K562 (cell line): ENCODE results near the gene OR10A3. TPM values are rescaled to one million over a fixed set of nuclear protein-coding genes. Genes with fewer than 3 reads are reported as not detected.

Experiments
- ATAC-seq: fragments of 200-7000 bp; cut with Tn5 transposase; 3 replicates; pipeline ENCODE4 v1.9.1; 2020; ENCODE audit warnings: moderate library complexity
- BruUV-seq: library from RNA; stranded (reverse); fragments of 400-500 nt; replicated peaks from 2 replicates; lab custom pipeline; 2021; lab: Mats Ljungman, UMichigan
- CTCF ChIA-PET: fragments of 300-600 bp; formaldehyde crosslinking; extraction: SDS; loops from one replicate; lab custom pipeline; 2021; ENCODE audit warnings: low intra/inter-chr PET ratio; lab: Yijun Ruan, JAX
- POLR2A ChIA-PET: fragments of 300-600, 350-650 bp; sonication (Branson Sonifier 250); formaldehyde crosslinking; extraction: SDS; loops from one replicate; lab custom pipeline; 2021; ENCODE audit warnings: antibody characterized with exemption, inconsistent platforms; lab: Yijun Ruan, JAX
- DNase-seq, 4 experiments: peaks; one replicate each; pipeline versions ENCODE4 v3.0.0 to v3.0.0-alpha.2; 2011 to 2018; ENCODE audit warnings: low spot score in 3 of 4, mixed read lengths in 3 of 4; ENCODE audit errors: extremely low read depth in 1 of 4
- FAIRE-seq: peaks from 2 replicates; lab custom pipeline; 2011; peaks lifted over from hg19 to GRCh38; lab: Jason Lieb, UNC
- H2AFZ ChIP-seq: 2 replicates; pipeline ENCODE4 v1.6.0; 2011; ENCODE audit warnings: low read depth, low read length, control low read depth, inconsistent platforms
- H3K27ac ChIP-seq: fragments of 200-600 bp; 3 replicates; pipeline ENCODE4 v1.8.0; 2011; ENCODE audit warnings: low read depth, mild to moderate bottlenecking, control low read depth, inconsistent platforms, low read length, moderate library complexity, mixed read lengths; ENCODE audit errors: extremely low read depth
- H3K27me3 ChIP-seq, 2 experiments: fragments of 300-600 bp in 1 of 2; 2 replicates in 1 of 2; 3 replicates in 1 of 2; pipeline versions ENCODE4 v1.6.0 to v1.8.0; 2011; ENCODE audit warnings: inconsistent platforms in 2 of 2, low read length in 2 of 2, mild to moderate bottlenecking in 1 of 2, mixed read lengths in 1 of 2, moderate library complexity in 1 of 2; ENCODE audit not compliant: control insufficient read depth in 2 of 2, insufficient read depth in 2 of 2
- H3K36me3 ChIP-seq: fragments of 300-600 bp; 3 replicates; pipeline ENCODE4 v1.8.0; 2011; ENCODE audit warnings: mild to moderate bottlenecking, low read length, inconsistent platforms; ENCODE audit not compliant: control insufficient read depth, insufficient read depth
- H3K4me1 ChIP-seq, 2 experiments: fragments of 200-600 bp in 1 of 2; replicated peaks in 1 of 2; 2 replicates in 1 of 2; 3 replicates in 1 of 2; pipeline versions ENCODE4 v1.5.1 to v1.8.0; 2011; ENCODE audit warnings: inconsistent platforms in 2 of 2, low read length in 2 of 2, mild to moderate bottlenecking in 1 of 2, mixed read lengths in 1 of 2, moderate library complexity in 1 of 2; ENCODE audit not compliant: control insufficient read depth in 2 of 2, insufficient read depth in 2 of 2
- H3K4me2 ChIP-seq: 2 replicates; pipeline ENCODE4 v1.6.1; 2011; ENCODE audit warnings: low read length, control low read depth, inconsistent platforms, mixed read lengths; ENCODE audit not compliant: insufficient read depth
- H3K4me3 ChIP-seq: fragments of 200-600 bp; sonication (generic), shearing (Covaris generic); 2 replicates; pipeline ENCODE4 v1.5.1; 2016; ENCODE audit warnings: control low read depth, inconsistent platforms
- H3K79me2 ChIP-seq: fragments of 200-600 bp; 3 replicates; pipeline ENCODE4 v1.8.0; 2011; ENCODE audit warnings: low read length, inconsistent platforms; ENCODE audit not compliant: control insufficient read depth, insufficient read depth
- H3K9ac ChIP-seq, 2 experiments: 2 replicates each; pipeline versions ENCODE4 v1.6.0 to v1.6.1; 2011; ENCODE audit warnings: low read depth in 2 of 2, low read length in 2 of 2, control low read depth in 1 of 2, inconsistent platforms in 1 of 2, mild to moderate bottlenecking in 1 of 2, mixed read lengths in 1 of 2; ENCODE audit not compliant: insufficient read depth in 1 of 2
- H3K9me1 ChIP-seq: one replicate; pipeline ENCODE4 v1.6.0; 2011; ENCODE audit warnings: inconsistent platforms, mild to moderate bottlenecking, low read length, moderate library complexity; ENCODE audit not compliant: control insufficient read depth, insufficient read depth
- H3K9me3 ChIP-seq: replicated peaks from 2 replicates; pipeline ENCODE4 v1.5.1; 2011; ENCODE audit warnings: low read depth, low read length, inconsistent platforms; ENCODE audit not compliant: control insufficient read depth, insufficient read depth
- H4K20me1 ChIP-seq: replicated peaks from 2 replicates; pipeline ENCODE4 v1.6.1; 2011; ENCODE audit warnings: low read length, inconsistent platforms, mixed read lengths; ENCODE audit not compliant: control insufficient read depth, insufficient read depth
- AFF4 ChIP-seq: sonication (generic); formaldehyde crosslinking; IDR thresholded peaks from 2 replicates; pipeline ENCODE4 v1.8.0; 2023; ENCODE audit warnings: mild to moderate bottlenecking, missing genetic modification reagents
- CEBPB ChIP-seq: fragments of 450-650 bp; IDR thresholded peaks from 2 replicates; pipeline ENCODE4 v1.6.1; 2016; ENCODE audit warnings: missing genetic modification characterization, missing compliant biosample characterization
- CHD4 ChIP-seq: fragments of 200-600 bp; sonication (generic); IDR thresholded peaks from 3 replicates; pipeline ENCODE4 v1.6.1; 2012; ENCODE audit warnings: low read depth, mild to moderate bottlenecking, mixed read lengths, low read length, inconsistent platforms; ENCODE audit not compliant: insufficient read depth, insufficient replicate concordance, poor library complexity, severe bottlenecking
- HMG20A ChIP-seq: fragments of 450-650 bp; formaldehyde crosslinking; conservative IDR thresholded peaks from 2 replicates; pipeline ENCODE4 v1.4.0; 2020; ENCODE audit warnings: mild to moderate bottlenecking, mixed read lengths
- NCOR1 ChIP-seq: fragments of 450-650 bp; IDR thresholded peaks from 2 replicates; pipeline ENCODE4 v1.6.1; 2016; ENCODE audit warnings: mild to moderate bottlenecking, moderate library complexity
- NFRKB ChIP-seq: fragments of 450-650 bp; IDR thresholded peaks from 2 replicates; pipeline ENCODE4 v1.6.1; 2016; ENCODE audit warnings: low read depth
- PBX2 ChIP-seq, 2 experiments: IDR thresholded peaks in 1 of 2; conservative IDR thresholded peaks in 1 of 2; 2 replicates each; pipeline ENCODE4 v1.6.1; 2016; ENCODE audit warnings: low read depth in 2 of 2, mild to moderate bottlenecking in 1 of 2, missing compliant biosample characterization in 1 of 2, missing genetic modification characterization in 1 of 2, moderate library complexity in 1 of 2
- ZFX ChIP-seq: sonication (generic); formaldehyde crosslinking; IDR thresholded peaks from 2 replicates; pipeline ENCODE4 v1.8.0; 2022; ENCODE audit warnings: mild to moderate bottlenecking, missing genetic modification reagents, moderate library complexity
- ZNF696 ChIP-seq: fragments of 250-450 bp; sonication (Bioruptor Pico); conservative IDR thresholded peaks from 2 replicates; pipeline ENCODE4 v1.4.0; 2020; ENCODE audit warnings: mild to moderate bottlenecking, moderate library complexity
- WGBS: fragments of 100-300 bp; shearing (Covaris generic); methylation state at CpG from one replicate; pipeline ENCODE4 v1.1.6; 2016; ENCODE audit warnings: low coverage, mixed read lengths; ENCODE audit not compliant: insufficient coverage; ENCODE audit errors: missing lambda C conversion rate; 5-methylcytosine and 5-hydroxymethylcytosine counted together
- in situ Hi-C: fragments of 300-500 bp; cut with MboI; formaldehyde crosslinking; loops from 4 replicates; pipeline ENCODE4 v1.15.0; 2018; ENCODE audit warnings: inconsistent platforms, mixed read lengths
- intact Hi-C: fragments of 100-400 bp; cut with micrococcal nuclease; formaldehyde crosslinking; loops from 2 replicates; pipeline ENCODE4 v1.14.2; 2022
- polyA plus RNA-seq, 8 experiments: library from polyadenylated mRNA; depleted of rRNA in 4 of 8; stranded (reverse) in 5 of 8; unstranded in 3 of 8; fragments of >200 nt; fragmentation: Nextera tagmentation in 2 of 8; fragmentation: Illumina TruSeq in 1 of 8; extraction: Ambion mirVana in 2 of 8; extraction: Trizol in 1 of 8; gene quantifications; 2 replicates each; pipeline versions ENCODE4 v1.2.1 to v1.2.3, GENCODE V29; 2011 to 2014; ENCODE audit warnings: inconsistent platforms in 1 of 8, missing spikeins in 1 of 8
- total RNA-seq, 7 experiments: library from RNA; depleted of rRNA in 6 of 7; stranded (reverse); fragments of >200 nt in 6 of 7; fragmentation: Illumina TruSeq in 2 of 7; extraction: Trizol in 2 of 7; gene quantifications; 2 replicates each; pipeline versions ENCODE4 v1.2.1 to v1.2.3, GENCODE V29; 2011 to 2021; ENCODE audit warnings: low replicate concordance in 1 of 7

Gene OR10A3
- total and polyA plus RNA-seq, 9 of the 15 experiments (the other 6 are each of a cell fraction or from before 2014, with no cell fraction given): not detected

GRCh38 chr11:7900686-7901085 lies 40.8 kb downstream of the OR10A3 start:
- Histone ChIP-seq H3K9me1 (no peaks in the 10 kb centered on the region), H3K4me2 (no peak overlapping the region), H3K36me3 (no peaks in the 10 kb centered on the region), H3K9me3 (no peaks in the 10 kb centered on the region), H3K4me3 (no peak overlapping the region), H3K9ac (no peak overlapping the region), H3K27me3 (peaks cover 0 to 4% of the 10 kb centered on the region in 2 experiments; a peak in 2 of 5 replicates), H3K4me1 (no peaks in the 10 kb centered on the region), H3K79me2 (no peaks in the 10 kb centered on the region), H2AFZ (no peak overlapping the region), H3K27ac (no peak overlapping the region), H4K20me1 (no peaks in the 10 kb centered on the region)
- ATAC-seq (no peak), DNase-seq (no peak), FAIRE-seq (no peak)
- no peak for TF ChIP-seq CHD4
- no peak for TF ChIP-seq ZFX (CRISPR knock-in tag)
- TF ChIP-seq CEBPB (tag): 0 out of 2 replicates have a peak, but pooled peaks have one; percentile 6
- intact Hi-C loops: no loop called here
- POLR2A ChIA-PET: interaction anchor here (1.0 kb wide), 1 partner anchor 25 kb away, joined by 3 read pairs; no protein-coding TSS in a partner anchor
- CTCF ChIA-PET: no interaction called here
- WGBS: 0% methylated on average over 4 of the region's 4 CpGs
- in situ Hi-C loops: no loop called here
- BruUV-seq: no TSS peak

- in situ Hi-C loops (loop anchor here (10.0 kb wide), 1 partner anchor 195 kb away; no protein-coding TSS in a partner anchor), intact Hi-C loops (no loop called here)
- Histone ChIP-seq H3K4me2 (no peak overlapping the region), H3K27me3 (peaks cover 0 to 4% of the 10 kb centered on the region in 2 experiments; a peak in 2 of 5 replicates), H3K4me3 (no peak overlapping the region), H3K9me1 (no peaks in the 10 kb centered on the region), H3K9me3 (no peaks in the 10 kb centered on the region), H4K20me1 (no peaks in the 10 kb centered on the region), H3K27ac (no peak overlapping the region), H3K36me3 (no peaks in the 10 kb centered on the region), H3K79me2 (no peaks in the 10 kb centered on the region), H2AFZ (no peak overlapping the region), H3K4me1 (no peaks in the 10 kb centered on the region), H3K9ac (no peak overlapping the region)
- POLR2A ChIA-PET: no interaction called here
- no peak for FAIRE-seq
- no peak for DNase-seq
- CTCF ChIA-PET: no interaction called here
- ATAC-seq: no peak
- no TSS peak for BruUV-seq
- WGBS: 0% methylated on average over 4 of the region's 4 CpGs
- no peak for TF ChIP-seq PBX2 (CRISPR knock-in tag; IDR thresholded peaks at IDR 0.05; ENCODE audit: low read depth)
- no peak for TF ChIP-seq PBX2 (tag; conservative IDR thresholded peaks at IDR 0.05; ENCODE audit: low read depth)
- TF ChIP-seq ZNF696 (CRISPR knock-in tag): no peak
- no peak for TF ChIP-seq NFRKB
- TF ChIP-seq AFF4 (CRISPR knock-in tag): no peak
- no peak for TF ChIP-seq HMG20A (CRISPR knock-in tag)
- TF ChIP-seq NCOR1: no peak
Measured at GRCh38 chr11:7899418-7899817, 42.1 kb downstream of the OR10A3 start.
